GM20431 (cell line): Measurements from ENCODE around the gene SHROOM3.
"Not testable (repeated sequence)": the region's sequence is repeated elsewhere in the genome, so short reads cannot be mapped to it uniquely, and the experiment has no call there.

Experiments used
- in situ Hi-C: fragments of 300-500 bp; cut with MseI, MboI; formaldehyde crosslinking; loops from one replicate; pipeline ENCODE4 v1.15.0; 2020; ENCODE audit warnings: low sequenced_read_pairs; ENCODE audit not compliant: unreplicated experiment

The SHROOM3 gene

DNA sequence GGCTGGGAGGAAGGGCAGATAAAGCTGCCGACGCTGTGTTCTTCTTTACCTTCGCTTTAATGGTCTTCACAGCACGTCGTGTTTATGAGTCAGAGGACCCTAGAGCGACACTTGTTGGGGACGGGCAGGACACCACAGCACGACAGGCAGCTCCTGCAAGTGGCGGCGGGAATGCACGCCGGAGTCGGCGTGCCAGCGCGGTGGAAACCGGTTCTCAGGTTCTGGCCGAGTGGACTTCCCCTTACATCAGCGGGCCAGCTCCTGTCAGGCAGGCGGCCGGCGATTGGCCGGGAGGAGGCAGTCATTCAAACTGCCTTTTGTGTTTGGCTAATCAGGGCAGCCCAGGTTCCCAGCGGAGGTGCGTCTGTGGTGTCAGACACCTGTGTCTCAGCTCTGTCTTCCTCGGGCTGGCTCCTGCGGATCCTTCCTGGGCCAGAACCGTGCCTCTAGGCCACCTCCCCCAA is 150.9 kb downstream of the SHROOM3 start:
- in situ Hi-C loops = no loop called here

DNA sequence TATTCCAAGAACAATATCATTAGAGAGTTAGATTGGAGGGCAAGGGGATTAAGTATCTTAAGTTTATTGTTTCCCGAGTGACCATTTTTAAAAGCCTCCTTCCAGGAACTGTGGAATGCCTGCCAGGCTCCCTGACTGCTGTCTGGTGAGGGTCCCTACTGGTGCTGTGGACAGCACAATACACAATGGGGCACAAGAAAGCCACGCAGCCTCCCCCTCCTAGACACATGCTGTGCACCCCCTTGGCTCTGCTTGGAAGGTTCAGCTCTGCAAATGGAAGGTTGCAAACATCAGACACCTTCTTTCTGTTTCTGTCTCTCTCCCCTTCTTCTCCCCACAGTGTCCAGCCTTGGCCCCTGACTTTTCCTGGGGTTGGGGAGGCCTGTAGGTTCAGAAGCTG is 153.2 kb downstream of the SHROOM3 start:
- in situ Hi-C loops = no loop called here

DNA sequence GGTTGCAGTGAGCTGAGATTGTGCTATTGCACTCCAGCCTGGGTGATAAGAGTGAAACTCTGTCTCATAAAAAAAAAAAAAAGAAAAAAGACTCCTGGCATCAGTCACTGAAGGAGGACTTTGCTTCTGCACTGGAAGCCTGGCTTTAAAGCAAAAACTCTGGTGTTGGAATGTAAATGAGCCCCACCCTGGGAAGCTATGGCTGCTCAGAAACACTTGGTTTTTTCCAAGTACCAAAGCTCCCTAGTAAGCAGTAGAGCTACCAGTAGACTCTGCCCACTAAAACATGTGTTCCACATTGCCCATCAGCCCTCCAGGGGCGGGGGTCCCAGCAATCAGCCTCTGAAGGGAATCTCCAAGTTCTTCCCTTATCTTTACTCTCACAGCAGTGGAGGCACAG is 154.4 kb downstream of the SHROOM3 start:
- in situ Hi-C loops = no loop called here

DNA sequence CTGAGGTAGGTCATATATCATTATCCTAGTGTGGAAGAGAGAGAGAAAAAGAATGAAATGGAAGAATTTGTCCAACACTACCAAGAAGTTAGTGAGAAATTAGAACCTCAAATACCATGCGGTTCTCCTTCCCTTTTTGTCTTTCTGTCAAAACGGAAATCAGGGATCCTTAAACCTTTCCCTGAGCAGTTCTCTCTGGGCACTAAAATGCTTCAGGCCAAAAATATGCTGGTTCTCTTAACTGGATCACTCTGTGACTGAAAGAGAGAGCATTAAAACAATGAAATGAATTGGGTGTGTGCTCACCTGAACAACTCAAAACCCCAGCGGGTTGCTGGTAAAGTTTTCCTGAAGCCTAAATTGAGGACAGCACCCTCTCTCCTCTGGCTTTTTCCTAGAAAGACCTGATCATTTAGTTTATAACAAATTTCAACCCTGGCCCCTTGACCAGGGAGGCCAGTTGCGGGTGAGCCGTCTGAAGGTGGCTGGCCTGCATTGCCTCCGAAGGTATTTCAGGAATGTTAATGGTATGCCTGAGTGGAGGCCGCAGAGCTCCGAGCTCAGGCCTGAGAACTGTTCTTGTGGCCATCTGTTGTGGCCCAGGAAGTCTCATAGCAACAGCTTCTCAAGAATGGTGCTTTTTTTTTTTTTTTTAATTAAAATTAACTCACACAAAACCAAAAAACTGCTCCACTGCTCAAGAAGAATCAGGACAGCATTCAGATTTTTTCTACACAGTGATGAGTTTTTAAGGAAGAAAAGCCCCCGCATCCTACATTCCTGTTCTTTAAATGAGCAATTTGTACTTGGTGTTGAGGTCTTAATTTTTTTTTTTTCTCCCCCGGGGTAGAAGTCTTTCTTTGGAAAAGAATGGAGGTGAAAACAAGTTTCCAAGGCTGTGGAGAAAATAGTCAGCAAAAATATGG is 155.1 kb downstream of the SHROOM3 start:
- in situ Hi-C loops = no loop called here

- in situ Hi-C loops = no loop called here
Measured at GRCh38 chr4:76590798-76591281, 155.8 kb downstream of the SHROOM3 start.

- in situ Hi-C loops = no loop called here
Measured at GRCh38 chr4:76591992-76592391, 157.0 kb downstream of the SHROOM3 start.

DNA sequence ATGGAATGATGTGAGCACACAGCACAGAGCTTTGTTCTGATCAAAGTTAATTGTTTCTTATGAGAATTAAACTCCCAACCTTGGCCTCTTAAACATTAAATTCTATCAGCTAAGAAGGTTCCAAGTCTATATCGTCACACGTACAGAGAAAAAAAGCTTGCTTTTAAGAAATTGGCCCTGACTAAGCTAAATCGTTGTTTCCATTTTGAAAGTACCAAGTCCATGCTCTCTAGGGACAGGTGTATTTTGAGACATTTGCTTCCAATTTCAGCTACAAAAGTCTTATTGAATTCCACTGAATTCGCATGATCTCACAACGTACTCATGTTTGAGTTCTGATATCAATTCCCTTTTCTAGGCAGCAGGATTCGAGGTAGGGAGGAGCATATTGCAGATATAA is 157.4 kb downstream of the SHROOM3 start:
- in situ Hi-C loops = no loop called here

- in situ Hi-C loops = no loop called here
Measured at GRCh38 chr4:76594173-76594572, 159.1 kb downstream of the SHROOM3 start.

DNA sequence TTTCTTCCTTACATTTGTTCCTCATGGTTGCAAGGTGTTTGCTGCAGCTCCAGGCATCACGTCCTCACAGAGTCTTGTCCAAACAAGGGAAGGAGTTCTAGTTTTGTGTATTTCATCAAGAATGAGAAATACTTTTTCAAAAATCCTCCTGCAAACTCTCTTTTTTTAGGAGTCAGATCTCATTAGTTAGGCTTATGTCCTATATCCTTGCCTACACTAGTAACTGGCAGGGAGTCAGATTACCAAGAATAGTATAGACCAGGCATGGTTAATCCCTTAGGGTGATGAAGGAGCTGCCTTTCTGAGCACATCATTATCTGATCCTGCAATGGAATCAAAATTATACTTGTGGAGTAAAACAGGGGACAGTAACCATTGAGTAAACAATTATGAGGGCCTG is 160.4 kb downstream of the SHROOM3 start:
- in situ Hi-C loops = no loop called here

GRCh38 chr4:76596713-76597112 is 161.7 kb downstream of the SHROOM3 start:
- in situ Hi-C loops = no loop called here

GRCh38 chr4:76597423-76597979 is 162.5 kb downstream of the SHROOM3 start:
- in situ Hi-C loops = no loop called here

DNA sequence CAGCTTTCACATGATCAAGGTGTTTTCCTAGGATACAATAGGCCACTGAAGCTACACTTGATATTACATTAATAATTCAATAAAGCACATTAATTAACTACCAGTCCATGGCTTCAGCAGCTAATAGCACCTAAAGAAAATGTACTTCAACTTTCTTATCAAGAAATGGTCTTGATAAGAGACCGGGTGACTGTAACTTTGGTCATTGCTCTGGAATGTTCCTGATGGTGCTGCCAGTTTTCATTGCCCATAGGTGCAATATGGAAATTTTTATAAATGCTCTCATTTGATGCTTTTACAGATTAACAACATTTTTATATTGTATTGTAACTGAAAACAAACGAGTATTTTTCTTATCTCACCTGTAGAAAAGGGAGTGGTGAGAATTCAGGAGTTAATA is 165.4 kb downstream of the SHROOM3 start:
- in situ Hi-C loops = no loop called here

- in situ Hi-C loops = no loop called here
Measured at GRCh38 chr4:76601791-76602190, 166.8 kb downstream of the SHROOM3 start.

- in situ Hi-C loops = no loop called here
Measured at GRCh38 chr4:76605099-76605563, 170.1 kb downstream of the SHROOM3 start.

- in situ Hi-C loops = no loop called here
Measured at GRCh38 chr4:76606645-76607265, 171.7 kb downstream of the SHROOM3 start.

DNA sequence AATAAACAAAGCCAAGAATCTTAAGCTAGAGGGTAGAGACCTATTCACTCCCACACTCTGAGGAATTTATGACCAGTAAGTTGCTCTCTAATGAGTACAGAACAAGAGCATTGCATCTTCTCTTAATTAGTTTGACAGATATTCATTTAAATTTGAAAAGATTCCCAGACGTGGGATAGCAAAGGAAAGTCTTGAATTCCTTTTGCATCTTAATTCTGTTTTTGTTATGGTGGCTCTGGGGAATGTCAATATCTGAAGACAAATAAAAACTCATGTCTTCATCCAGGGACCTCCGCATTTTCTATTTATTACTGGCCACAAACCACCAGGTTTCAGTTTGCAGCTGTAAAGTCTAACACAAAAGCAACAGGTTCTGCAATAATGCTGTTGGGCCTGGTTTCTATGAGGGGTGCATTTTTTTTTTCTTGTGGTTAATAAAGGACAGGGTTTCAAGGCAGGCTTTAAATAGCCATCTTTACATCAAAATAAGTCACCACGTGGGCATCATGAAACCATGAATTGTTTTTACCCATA is 172.3 kb downstream of the SHROOM3 start:
- in situ Hi-C loops = no loop called here

GRCh38 chr4:76607846-76608245 is 172.8 kb downstream of the SHROOM3 start:
- in situ Hi-C loops = no loop called here

- in situ Hi-C loops = not testable (repeated sequence)
Measured at GRCh38 chr4:76608549-76608948, 173.5 kb downstream of the SHROOM3 start.

- in situ Hi-C loops = no loop called here
Measured at GRCh38 chr4:76610751-76611547, 175.9 kb downstream of the SHROOM3 start.
